GM19099 (cell line): Measurements from ENCODE around the gene GBX1.

ENCODE experiments used
- POLR2A ChIP-seq: IDR thresholded peaks from 3 replicates; pipeline ENCODE4 v1.6.1; 2011; ENCODE audit warnings: low read depth; ENCODE audit not compliant: insufficient read length; ENCODE audit errors: extremely low read depth

Gene GBX1

GRCh38 chr7:151185762-151186639 is 18.5 kb upstream of the GBX1 start:
- TF ChIP-seq POLR2A, result no peak

GRCh38 chr7:151181011-151181431 is 13.5 kb upstream of the GBX1 start:
- no peak for TF ChIP-seq POLR2A

- no peak for TF ChIP-seq POLR2A
These were observed 12.5 kb upstream of the GBX1 start for GRCh38 chr7:151179946-151180345.

GRCh38 chr7:151179287-151179860 is 11.9 kb upstream of the GBX1 start:
- no peak for TF ChIP-seq POLR2A

GRCh38 chr7:151178831-151179230 is 11.3 kb upstream of the GBX1 start:
- TF ChIP-seq POLR2A, result no peak

GRCh38 chr7:151178236-151178635 is 10.7 kb upstream of the GBX1 start:
- TF ChIP-seq POLR2A, result no peak

- no peak for TF ChIP-seq POLR2A
These were observed 9.8 kb upstream of the GBX1 start for GRCh38 chr7:151177310-151177709.

GRCh38 chr7:151176401-151176800 is 8.9 kb upstream of the GBX1 start:
- no peak for TF ChIP-seq POLR2A

- TF ChIP-seq POLR2A, result no peak
These were observed 8.4 kb upstream of the GBX1 start for GRCh38 chr7:151175793-151176311.

- no peak for TF ChIP-seq POLR2A
These were observed 7.7 kb upstream of the GBX1 start for GRCh38 chr7:151175047-151175792.

GRCh38 chr7:151174246-151175046 is 7.0 kb upstream of the GBX1 start:
- no peak for TF ChIP-seq POLR2A

- no peak for TF ChIP-seq POLR2A
These were observed 6.1 kb upstream of the GBX1 start for GRCh38 chr7:151173386-151174245.

GRCh38 chr7:151172273-151173141 is 5.0 kb upstream of the GBX1 start:
- no peak for TF ChIP-seq POLR2A

GRCh38 chr7:151168787-151169162 is 1.3 kb upstream of the GBX1 start:
- no peak for TF ChIP-seq POLR2A
